DMS79 (cell line): ENCODE data around the gene FBXO5.
"Not testable (repeated sequence)": the region's sequence is repeated elsewhere in the genome, so short reads cannot be mapped to it uniquely, and the experiment has no call there.

ENCODE experiments used
- DNase-seq: peaks from one replicate; lab custom pipeline; 2025; lab: John Stamatoyannopoulos, UW

FBXO5 gene

GRCh38 chr6:152993431-152993830, 10.6 kb upstream of the FBXO5 start:
- DNase-seq: no peak

GRCh38 chr6:152986978-152987377, 4.1 kb upstream of the FBXO5 start:
- no peak for DNase-seq

- DNase-seq: not testable (repeated sequence)
Measured at GRCh38 chr6:152985300-152985699, 2.5 kb upstream of the FBXO5 start.

- DNase-seq: peak; percentile 23
Measured at GRCh38 chr6:152984513-152984872, 1.7 kb upstream of the FBXO5 start.

- peak; percentile 94 for DNase-seq
Measured at GRCh38 chr6:152983637-152984512, 1.0 kb upstream of the FBXO5 start.

- DNase-seq: no peak
Measured at GRCh38 chr6:152981989-152982903, 595 bp downstream of the FBXO5 start.

- DNase-seq: no peak
Measured at GRCh38 chr6:152981219-152981618, 1.6 kb downstream of the FBXO5 start.

GRCh38 chr6:152980656-152981055, 2.2 kb downstream of the FBXO5 start:
- DNase-seq: no peak

GRCh38 chr6:152979116-152979515, 3.7 kb downstream of the FBXO5 start:
- DNase-seq: no peak

- no peak for DNase-seq
Measured at GRCh38 chr6:152978058-152978457, 4.8 kb downstream of the FBXO5 start.

- no peak for DNase-seq
Measured at GRCh38 chr6:152977556-152977955, 5.3 kb downstream of the FBXO5 start.

- no peak for DNase-seq
Measured at GRCh38 chr6:152976749-152977148, 6.1 kb downstream of the FBXO5 start.

- no peak for DNase-seq
Measured at GRCh38 chr6:152975204-152975915, 7.5 kb downstream of the FBXO5 start.

GRCh38 chr6:152973916-152974315, 8.9 kb downstream of the FBXO5 start:
- no peak for DNase-seq

GRCh38 chr6:152969688-152970418, 13.0 kb downstream of the FBXO5 start:
- DNase-seq: no peak

- DNase-seq: not testable (repeated sequence)
Measured at GRCh38 chr6:152966168-152966894, 16.5 kb downstream of the FBXO5 start.

GRCh38 chr6:152959333-152959732, 23.5 kb downstream of the FBXO5 start:
- no peak for DNase-seq

- no peak for DNase-seq
Measured at GRCh38 chr6:152957796-152958195, 25.0 kb downstream of the FBXO5 start.

- no peak for DNase-seq
Measured at GRCh38 chr6:152954443-152954842, 28.4 kb downstream of the FBXO5 start.

GRCh38 chr6:152952866-152953509, 29.9 kb downstream of the FBXO5 start:
- no peak for DNase-seq
